DND-41 (cell line): ENCODE results near the gene GALNT7.
A peak's percentile ranks its signal among the peaks of the same experiment; 100 is the strongest.

ENCODE experiments used
- ATAC-seq: fragments of 200-7000 bp; cut with Tn5 transposase; 3 replicates; pipeline ENCODE4 v1.9.1; 2021; ENCODE audit warnings: low read depth; ENCODE audit not compliant: insufficient read depth
- DNase-seq: peaks from one replicate; pipeline ENCODE4 v3.0.0-alpha.2; 2020
- H2AFZ ChIP-seq: 2 replicates; pipeline ENCODE4 v1.6.0; 2012; ENCODE audit warnings: low read depth, low read length
- H3K27ac ChIP-seq: 2 replicates; pipeline ENCODE4 v1.5.1; 2012; ENCODE audit warnings: low read length, inconsistent platforms
- H3K27me3 ChIP-seq: fragments of 200-600 bp; sonication (generic); 2 replicates; pipeline ENCODE4 v1.6.0; 2012; ENCODE audit warnings: low read length, mild to moderate bottlenecking, inconsistent platforms; ENCODE audit not compliant: insufficient read depth, poor library complexity
- H3K36me3 ChIP-seq: 2 replicates; pipeline ENCODE4 v1.5.1; 2012; ENCODE audit warnings: low read length, inconsistent platforms; ENCODE audit not compliant: insufficient read depth
- H3K4me1 ChIP-seq: 2 replicates; pipeline ENCODE4 v1.5.1; 2012; ENCODE audit warnings: mild to moderate bottlenecking, low read length; ENCODE audit not compliant: insufficient read depth
- H3K4me2 ChIP-seq: 2 replicates; pipeline ENCODE4 v1.6.0; 2012; ENCODE audit warnings: mild to moderate bottlenecking, moderate library complexity, low read length, inconsistent platforms; ENCODE audit not compliant: insufficient read depth
- H3K4me3 ChIP-seq, 2 experiments: fragments of 200-600 bp in 1 of 2; shearing (Covaris generic) in 1 of 2; 2 replicates each; pipeline ENCODE4 v1.5.1; 2012 to 2016; ENCODE audit warnings: inconsistent platforms in 2 of 2, low read length in 2 of 2, mild to moderate bottlenecking in 2 of 2, low read depth in 1 of 2, moderate library complexity in 1 of 2
- H3K79me2 ChIP-seq: 2 replicates; pipeline ENCODE4 v1.6.0; 2012; ENCODE audit warnings: low read length, inconsistent platforms; ENCODE audit not compliant: insufficient read depth
- H3K9ac ChIP-seq: 2 replicates; pipeline ENCODE4 v1.6.0; 2012; ENCODE audit warnings: low read depth, mild to moderate bottlenecking, inconsistent platforms, low read length, moderate library complexity
- H3K9me3 ChIP-seq: 2 replicates; pipeline ENCODE4 v1.5.1; 2012; ENCODE audit warnings: low read length, moderate library complexity, mild to moderate bottlenecking, inconsistent platforms; ENCODE audit not compliant: insufficient read depth, severe bottlenecking
- H4K20me1 ChIP-seq: 2 replicates; pipeline ENCODE4 v1.6.0; 2012; ENCODE audit warnings: low read length; ENCODE audit not compliant: insufficient read depth
- EZH2 ChIP-seq: IDR thresholded peaks from 3 replicates; pipeline ENCODE4 v1.6.1; 2012; ENCODE audit warnings: borderline replicate concordance, low read depth, mild to moderate bottlenecking, moderate library complexity, low read length, inconsistent platforms; ENCODE audit not compliant: severe bottlenecking
- TF ChIP-seq, protein P1 (sequence below): IDR thresholded peaks from 2 replicates; pipeline ENCODE4 v1.5.1; 2012; ENCODE audit warnings: borderline replicate concordance, low read length, moderate library complexity, mild to moderate bottlenecking; ENCODE audit not compliant: poor library complexity, severe bottlenecking; ENCODE audit errors: extremely low read depth

GALNT7 gene

DNA sequence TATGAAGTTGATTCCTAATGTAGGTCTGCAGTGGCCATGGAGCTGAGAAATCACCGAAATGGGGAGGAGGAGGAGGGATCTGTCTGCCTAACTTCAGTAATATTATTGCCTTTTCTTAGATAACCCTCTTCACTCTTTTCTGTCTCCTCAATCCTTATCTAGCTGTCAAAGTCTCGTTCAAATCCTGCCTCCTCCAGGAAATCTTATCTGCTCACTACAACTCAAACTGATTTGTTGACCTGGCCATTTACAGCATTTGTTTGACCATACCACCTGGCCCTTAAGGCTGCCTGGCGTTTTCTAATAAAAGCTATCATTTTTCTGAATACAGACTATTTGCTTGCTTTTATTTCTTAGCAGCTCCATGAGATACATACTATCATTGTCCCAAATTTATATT is 33.8 kb downstream of the GALNT7 start:
- Histone ChIP-seq H3K79me2 (peaks cover 99% of the 10 kb centered on the region), H2AFZ (no peak overlapping the region), H4K20me1 (peaks cover 53% of the 10 kb centered on the region), H3K27me3 (no peaks in the 10 kb centered on the region), H3K4me2 (no peak overlapping the region), H3K36me3 (peaks cover 15% of the 10 kb centered on the region), H3K27ac (no peak overlapping the region), H3K9ac (no peak overlapping the region), H3K4me3 (no peak overlapping the region), H3K4me1 (0 out of 2 replicates have a peak, but pooled peaks cover 2% of the 10 kb centered on the region), H3K9me3 (no peaks in the 10 kb centered on the region)
- TF ChIP-seq, protein P1, sequence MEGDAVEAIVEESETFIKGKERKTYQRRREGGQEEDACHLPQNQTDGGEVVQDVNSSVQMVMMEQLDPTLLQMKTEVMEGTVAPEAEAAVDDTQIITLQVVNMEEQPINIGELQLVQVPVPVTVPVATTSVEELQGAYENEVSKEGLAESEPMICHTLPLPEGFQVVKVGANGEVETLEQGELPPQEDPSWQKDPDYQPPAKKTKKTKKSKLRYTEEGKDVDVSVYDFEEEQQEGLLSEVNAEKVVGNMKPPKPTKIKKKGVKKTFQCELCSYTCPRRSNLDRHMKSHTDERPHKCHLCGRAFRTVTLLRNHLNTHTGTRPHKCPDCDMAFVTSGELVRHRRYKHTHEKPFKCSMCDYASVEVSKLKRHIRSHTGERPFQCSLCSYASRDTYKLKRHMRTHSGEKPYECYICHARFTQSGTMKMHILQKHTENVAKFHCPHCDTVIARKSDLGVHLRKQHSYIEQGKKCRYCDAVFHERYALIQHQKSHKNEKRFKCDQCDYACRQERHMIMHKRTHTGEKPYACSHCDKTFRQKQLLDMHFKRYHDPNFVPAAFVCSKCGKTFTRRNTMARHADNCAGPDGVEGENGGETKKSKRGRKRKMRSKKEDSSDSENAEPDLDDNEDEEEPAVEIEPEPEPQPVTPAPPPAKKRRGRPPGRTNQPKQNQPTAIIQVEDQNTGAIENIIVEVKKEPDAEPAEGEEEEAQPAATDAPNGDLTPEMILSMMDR = no peak
- no peak for TF ChIP-seq EZH2
- DNase-seq (no peak), ATAC-seq (no peak)

- peak; percentile 29; the same call in 1 of the 3 replicates for ATAC-seq
Measured at GRCh38 chr4:173205656-173206055, 37.0 kb downstream of the GALNT7 start.

GRCh38 chr4:173208420-173208819 is 39.8 kb downstream of the GALNT7 start:
- TF ChIP-seq EZH2 = no peak
- TF ChIP-seq, protein P1 = no peak
- Histone ChIP-seq H3K9me3 (no peaks in the 10 kb centered on the region), H3K27ac (no peak overlapping the region), H3K4me1 (0 out of 2 replicates have a peak, but pooled peaks cover 2% of the 10 kb centered on the region), H4K20me1 (peaks cover 35% of the 10 kb centered on the region), H3K36me3 (peaks cover 15% of the 10 kb centered on the region), H3K4me3 (no peak overlapping the region), H3K79me2 (peaks cover 100% of the 10 kb centered on the region), H2AFZ (no peak overlapping the region), H3K27me3 (no peaks in the 10 kb centered on the region), H3K4me2 (no peak overlapping the region), H3K9ac (no peak overlapping the region)
- no peak for DNase-seq
- ATAC-seq = no peak

More at GRCh38 chr4:173205656-173206055, 37.0 kb downstream of the GALNT7 start:
- Histone ChIP-seq H3K4me1 (0 out of 2 replicates have a peak, but pooled peaks cover 2% of the 10 kb centered on the region), H3K9me3 (no peaks in the 10 kb centered on the region), H2AFZ (no peak overlapping the region), H4K20me1 (peaks cover 43% of the 10 kb centered on the region), H3K4me2 (no peak overlapping the region), H3K36me3 (peaks cover 15% of the 10 kb centered on the region), H3K27ac (peak overlapping the region; percentile 1; the same call in 1 of the 2 replicates), H3K4me3 (no peak overlapping the region), H3K27me3 (no peaks in the 10 kb centered on the region), H3K79me2 (peaks cover 100% of the 10 kb centered on the region), H3K9ac (no peak overlapping the region)
- no peak for DNase-seq
- TF ChIP-seq EZH2 = no peak
- TF ChIP-seq, protein P1 = no peak
